WTC11 (cell line): ENCODE data around the gene ABCA3. TPM values are rescaled to one million over a fixed set of nuclear protein-coding genes. Genes with fewer than 3 reads are reported as not detected.

Source experiments
- ATAC-seq: fragments of 200-7000 bp; cut with Tn5 transposase; 2 replicates; pipeline ENCODE4 v1.10.0; 2021; ENCODE audit warnings: mild to moderate bottlenecking, moderate library complexity
- CTCF ChIA-PET: fragments of 300-600 bp; sonication (Branson Sonifier 250); formaldehyde crosslinking; loops from one replicate; lab custom pipeline; 2021; ENCODE audit warnings: antibody characterized with exemption; lab: Charles Lee
- POLR2A ChIA-PET: fragments of 350-600 bp; sonication (Branson Sonifier 250); formaldehyde crosslinking; loops from one replicate; lab custom pipeline; 2021; ENCODE audit warnings: antibody characterized with exemption; lab: Charles Lee
- DNase-seq: peaks from one replicate; pipeline ENCODE4 v3.0.0; 2021; ENCODE audit warnings: low spot score
- H3K27ac Mint-ChIP-seq: 2 replicates; pipeline ENCODE4 v1.8.0; 2021; ENCODE audit warnings: mixed read lengths
- H3K27me3 Mint-ChIP-seq: 2 replicates; pipeline ENCODE4 v1.8.0; 2021; ENCODE audit warnings: low read depth, mild to moderate bottlenecking, moderate library complexity, mixed read lengths
- H3K36me3 Mint-ChIP-seq: 2 replicates; pipeline ENCODE4 v1.8.0; 2021; ENCODE audit warnings: mixed read lengths
- H3K4me1 Mint-ChIP-seq: 2 replicates; pipeline ENCODE4 v1.8.0; 2022; ENCODE audit warnings: mixed read lengths
- H3K4me3 Mint-ChIP-seq: 2 replicates; pipeline ENCODE4 v1.8.0; 2021; ENCODE audit warnings: mild to moderate bottlenecking, moderate library complexity, mixed read lengths
- H3K9me3 Mint-ChIP-seq: 2 replicates; pipeline ENCODE4 v1.8.0; 2021; ENCODE audit warnings: mixed read lengths
- ATF1 ChIP-seq: sonication (generic); formaldehyde crosslinking; IDR thresholded peaks from 2 replicates; pipeline ENCODE4 v1.8.1; 2023; ENCODE audit warnings: mild to moderate bottlenecking, moderate library complexity, missing genetic modification reagents
- CREM ChIP-seq: sonication (generic); formaldehyde crosslinking; IDR thresholded peaks from 2 replicates; pipeline ENCODE4 v1.8.1; 2022; ENCODE audit warnings: mild to moderate bottlenecking, missing genetic modification reagents, moderate library complexity
- FOXJ3 ChIP-seq: sonication (generic); formaldehyde crosslinking; IDR thresholded peaks from 2 replicates; pipeline ENCODE4 v1.9.0; 2021; ENCODE audit warnings: missing genetic modification reagents, mild to moderate bottlenecking, borderline replicate concordance
- GRHL2 ChIP-seq: fragments of 250-450 bp; sonication (Bioruptor Pico); IDR thresholded peaks from 2 replicates; pipeline ENCODE4 v1.8.0; 2022; ENCODE audit warnings: mild to moderate bottlenecking, moderate library complexity; ENCODE audit not compliant: insufficient replicate concordance, severe bottlenecking
- JAZF1 ChIP-seq: fragments of 250-450 bp; sonication (Bioruptor Pico); IDR thresholded peaks from 2 replicates; pipeline ENCODE4 v1.9.0; 2021; ENCODE audit warnings: moderate library complexity, mild to moderate bottlenecking, inconsistent platforms
- JUN ChIP-seq: sonication (generic); formaldehyde crosslinking; IDR thresholded peaks from 2 replicates; pipeline ENCODE4 v1.8.0; 2023; ENCODE audit warnings: mild to moderate bottlenecking, missing genetic modification reagents
- KAT7 ChIP-seq: sonication (generic); formaldehyde crosslinking; IDR thresholded peaks from 2 replicates; pipeline ENCODE4 v1.8.1; 2023; ENCODE audit warnings: missing genetic modification reagents, mild to moderate bottlenecking, borderline replicate concordance
- MXD4 ChIP-seq: fragments of 250-450 bp; sonication (Bioruptor Pico); IDR thresholded peaks from 2 replicates; pipeline ENCODE4 v1.8.0; 2021; ENCODE audit warnings: mild to moderate bottlenecking, moderate library complexity, borderline replicate concordance
- NR1H2 ChIP-seq: sonication (generic); formaldehyde crosslinking; IDR thresholded peaks from 2 replicates; pipeline ENCODE4 v1.9.0; 2021; ENCODE audit warnings: mild to moderate bottlenecking, moderate library complexity, missing genetic modification reagents
- NR2C2 ChIP-seq: sonication (generic); formaldehyde crosslinking; IDR thresholded peaks from 2 replicates; pipeline ENCODE4 v1.8.0; 2022; ENCODE audit warnings: mild to moderate bottlenecking, missing genetic modification reagents
- NR3C1 ChIP-seq: sonication (generic); formaldehyde crosslinking; conservative IDR thresholded peaks from 2 replicates; pipeline ENCODE4 v1.8.1; 2023; ENCODE audit warnings: low read depth, mild to moderate bottlenecking, missing genetic modification reagents
- SP1 ChIP-seq: sonication (generic); formaldehyde crosslinking; conservative IDR thresholded peaks from 2 replicates; pipeline ENCODE4 v1.8.1; 2022; ENCODE audit warnings: missing genetic modification reagents
- TEAD1 ChIP-seq: sonication (generic); formaldehyde crosslinking; IDR thresholded peaks from 2 replicates; pipeline ENCODE4 v1.8.0; 2022; ENCODE audit warnings: mild to moderate bottlenecking, missing genetic modification reagents
- TEAD4 ChIP-seq: sonication (generic); formaldehyde crosslinking; IDR thresholded peaks from 2 replicates; pipeline ENCODE4 v1.8.0; 2022; ENCODE audit warnings: mild to moderate bottlenecking, missing genetic modification reagents
- ZNF232 ChIP-seq: sonication (generic); formaldehyde crosslinking; IDR thresholded peaks from 2 replicates; pipeline ENCODE4 v1.8.0; 2022; ENCODE audit warnings: mild to moderate bottlenecking, missing genetic modification reagents
- ZNF263 ChIP-seq: sonication (generic); formaldehyde crosslinking; IDR thresholded peaks from 2 replicates; pipeline ENCODE4 v1.8.1; 2022; ENCODE audit warnings: low read depth, mild to moderate bottlenecking, moderate library complexity, missing genetic modification reagents
- ZNF317 ChIP-seq: sonication (generic); formaldehyde crosslinking; IDR thresholded peaks from 2 replicates; pipeline ENCODE4 v1.8.1; 2023; ENCODE audit warnings: low read depth, mild to moderate bottlenecking, moderate library complexity, missing genetic modification reagents, borderline replicate concordance
- total RNA-seq: library from RNA; stranded (reverse); gene quantifications from 3 replicates; pipeline ENCODE4 v1.2.3, GENCODE V29; 2021
- TF ChIP-seq, protein P1 (sequence below): sonication (generic); formaldehyde crosslinking; IDR thresholded peaks from 2 replicates; pipeline ENCODE4 v1.8.1; 2022; ENCODE audit warnings: mild to moderate bottlenecking, moderate library complexity, missing genetic modification reagents
- TF ChIP-seq, protein P2 (sequence below): fragments of 250-450 bp; sonication (Bioruptor Pico); IDR thresholded peaks from 2 replicates; pipeline ENCODE4 v2.1.2; 2022; ENCODE audit warnings: mild to moderate bottlenecking, moderate library complexity
- TF ChIP-seq, protein P3 (sequence below): sonication (generic); formaldehyde crosslinking; IDR thresholded peaks from 2 replicates; pipeline ENCODE4 v1.8.0; 2022; ENCODE audit warnings: mild to moderate bottlenecking, missing genetic modification reagents
- TF ChIP-seq, protein P4 (sequence below): sonication (generic); formaldehyde crosslinking; IDR thresholded peaks from 2 replicates; pipeline ENCODE4 v1.8.0; 2023; ENCODE audit warnings: missing genetic modification reagents
- TF ChIP-seq, protein P5 (sequence below): sonication (generic); formaldehyde crosslinking; IDR thresholded peaks from 2 replicates; pipeline ENCODE4 v1.8.1; 2023; ENCODE audit warnings: mild to moderate bottlenecking, missing genetic modification reagents, borderline replicate concordance
- TF ChIP-seq, protein P6 (sequence below): sonication (generic); formaldehyde crosslinking; IDR thresholded peaks from 2 replicates; pipeline ENCODE4 v1.8.1; 2023; ENCODE audit warnings: mild to moderate bottlenecking, missing genetic modification reagents, moderate library complexity
- TF ChIP-seq, protein P7 (sequence below): fragments of 200-600 bp; IDR thresholded peaks from 2 replicates; pipeline ENCODE4 v1.8.0; 2022; ENCODE audit warnings: antibody characterized with exemption

Gene ABCA3
- total RNA-seq, 1 experiment from 2014 or later: 12.1 TPM

DNA sequence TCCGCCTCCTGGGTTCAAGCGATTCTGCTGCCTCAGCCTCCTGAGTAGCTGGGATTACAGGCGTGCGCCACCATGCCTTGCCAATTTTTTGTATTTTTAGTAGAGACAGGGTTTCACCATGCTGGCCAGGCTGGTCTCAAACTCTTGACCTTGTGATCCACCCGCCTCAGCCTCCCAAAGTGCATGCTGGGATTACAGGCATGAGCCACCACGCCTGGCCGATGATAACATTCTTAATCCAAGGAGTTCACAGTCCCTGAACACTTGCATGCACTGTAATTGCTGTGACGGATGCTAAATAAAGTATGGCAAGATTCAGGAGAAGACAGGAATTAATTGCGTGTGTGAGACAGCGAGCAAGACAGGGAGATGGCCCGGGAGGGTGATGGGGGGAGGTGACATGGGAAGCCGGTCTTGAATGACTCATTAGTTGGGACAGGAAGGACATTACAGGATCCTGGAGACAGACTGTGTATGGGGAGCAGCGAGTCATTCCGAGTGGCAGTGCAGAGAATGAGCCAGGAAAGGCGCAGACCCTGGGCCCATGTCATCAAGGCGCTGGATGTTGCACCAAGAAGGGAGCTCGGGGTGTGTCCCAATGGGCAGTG, 6.7 kb downstream of the ABCA3 start:
- no peaks in the 10 kb centered on the region for H3K4me1 Mint-ChIP-seq
- H3K4me3 Mint-ChIP-seq: no peak overlapping the region
- no peaks in the 10 kb centered on the region for H3K36me3 Mint-ChIP-seq
- no peak overlapping the region for H3K27ac Mint-ChIP-seq
- H3K27me3 Mint-ChIP-seq: peaks cover 20% of the 10 kb centered on the region
- no peak for ATAC-seq
- DNase-seq: no peak
- TF ChIP-seq TEAD4 (CRISPR knock-in tag): no peak
- TF ChIP-seq GRHL2 (CRISPR knock-in tag): no peak
- TF ChIP-seq ZNF263 (CRISPR knock-in tag): no peak
- TF ChIP-seq FOXJ3 (CRISPR knock-in tag): no peak
- TF ChIP-seq SP1 (CRISPR knock-in tag): no peak
- no peak for TF ChIP-seq TEAD1
- TF ChIP-seq, protein P1, sequence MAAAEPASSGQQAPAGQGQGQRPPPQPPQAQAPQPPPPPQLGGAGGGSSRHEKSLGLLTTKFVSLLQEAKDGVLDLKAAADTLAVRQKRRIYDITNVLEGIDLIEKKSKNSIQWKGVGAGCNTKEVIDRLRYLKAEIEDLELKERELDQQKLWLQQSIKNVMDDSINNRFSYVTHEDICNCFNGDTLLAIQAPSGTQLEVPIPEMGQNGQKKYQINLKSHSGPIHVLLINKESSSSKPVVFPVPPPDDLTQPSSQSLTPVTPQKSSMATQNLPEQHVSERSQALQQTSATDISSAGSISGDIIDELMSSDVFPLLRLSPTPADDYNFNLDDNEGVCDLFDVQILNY (CRISPR knock-in tag): no peak
- no peak for TF ChIP-seq KAT7
- TF ChIP-seq ATF1 (CRISPR knock-in tag): no peak
- TF ChIP-seq CREM (CRISPR knock-in tag): no peak
- TF ChIP-seq NR1H2: no peak
- no peak for TF ChIP-seq NR2C2 (CRISPR knock-in tag)
- TF ChIP-seq JUN (CRISPR knock-in tag): no peak
- no peaks in the 10 kb centered on the region for H3K9me3 Mint-ChIP-seq
- ChIA-PET POLR2A (no interaction called here), CTCF (interaction anchor here (0.7 kb wide), 1 partner anchor 128 kb away, joined by 3 read pairs; no protein-coding TSS in a partner anchor)

DNA sequence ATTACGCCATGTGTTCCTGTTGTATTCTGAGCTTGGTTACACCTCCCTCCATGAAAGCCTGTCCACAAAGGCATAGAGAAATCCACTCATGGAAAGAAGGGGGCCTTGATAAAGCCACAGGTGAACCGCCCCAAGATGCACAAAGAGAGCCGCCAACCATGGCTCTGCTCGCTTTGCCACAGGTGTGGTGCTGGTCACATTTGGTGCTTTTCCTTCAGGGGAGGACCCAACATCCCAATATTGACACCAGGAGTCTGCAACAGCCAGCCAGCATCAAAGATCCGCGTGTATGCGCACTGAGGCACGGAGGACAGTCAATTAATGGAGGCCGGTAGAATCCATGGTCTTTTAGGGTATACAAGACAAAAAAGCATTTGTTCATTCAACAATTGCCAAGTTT, 7.3 kb downstream of the ABCA3 start:
- Mint-ChIP-seq H3K4me3 (no peak overlapping the region), H3K27me3 (peaks cover 13% of the 10 kb centered on the region), H3K9me3 (no peaks in the 10 kb centered on the region), H3K27ac (no peak overlapping the region), H3K4me1 (no peaks in the 10 kb centered on the region), H3K36me3 (no peaks in the 10 kb centered on the region)
- ATAC-seq (no peak), DNase-seq (no peak)
- ChIA-PET POLR2A (no interaction called here), CTCF (no interaction called here)
- TF ChIP-seq MXD4 (CRISPR knock-in tag) (no peak), ZNF232 (CRISPR knock-in tag) (no peak), JAZF1 (CRISPR knock-in tag) (no peak), TEAD1 (no peak), FOXJ3 (CRISPR knock-in tag) (no peak), ZNF263 (CRISPR knock-in tag) (no peak), NR3C1 (CRISPR knock-in tag) (no peak), GRHL2 (CRISPR knock-in tag) (no peak), ZNF317 (CRISPR knock-in tag) (no peak)
- TF ChIP-seq, protein P2, sequence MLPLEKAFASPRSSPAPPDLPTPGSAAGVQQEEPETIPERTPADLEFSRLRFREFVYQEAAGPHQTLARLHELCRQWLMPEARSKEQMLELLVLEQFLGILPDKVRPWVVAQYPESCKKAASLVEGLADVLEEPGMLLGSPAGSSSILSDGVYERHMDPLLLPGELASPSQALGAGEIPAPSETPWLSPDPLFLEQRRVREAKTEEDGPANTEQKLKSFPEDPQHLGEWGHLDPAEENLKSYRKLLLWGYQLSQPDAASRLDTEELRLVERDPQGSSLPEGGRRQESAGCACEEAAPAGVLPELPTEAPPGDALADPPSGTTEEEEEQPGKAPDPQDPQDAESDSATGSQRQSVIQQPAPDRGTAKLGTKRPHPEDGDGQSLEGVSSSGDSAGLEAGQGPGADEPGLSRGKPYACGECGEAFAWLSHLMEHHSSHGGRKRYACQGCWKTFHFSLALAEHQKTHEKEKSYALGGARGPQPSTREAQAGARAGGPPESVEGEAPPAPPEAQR (CRISPR knock-in tag): no peak
- TF ChIP-seq, protein P3, sequence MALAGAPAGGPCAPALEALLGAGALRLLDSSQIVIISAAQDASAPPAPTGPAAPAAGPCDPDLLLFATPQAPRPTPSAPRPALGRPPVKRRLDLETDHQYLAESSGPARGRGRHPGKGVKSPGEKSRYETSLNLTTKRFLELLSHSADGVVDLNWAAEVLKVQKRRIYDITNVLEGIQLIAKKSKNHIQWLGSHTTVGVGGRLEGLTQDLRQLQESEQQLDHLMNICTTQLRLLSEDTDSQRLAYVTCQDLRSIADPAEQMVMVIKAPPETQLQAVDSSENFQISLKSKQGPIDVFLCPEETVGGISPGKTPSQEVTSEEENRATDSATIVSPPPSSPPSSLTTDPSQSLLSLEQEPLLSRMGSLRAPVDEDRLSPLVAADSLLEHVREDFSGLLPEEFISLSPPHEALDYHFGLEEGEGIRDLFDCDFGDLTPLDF (CRISPR knock-in tag): no peak
- TF ChIP-seq, protein P1 (CRISPR knock-in tag): no peak
- TF ChIP-seq, protein P4, sequence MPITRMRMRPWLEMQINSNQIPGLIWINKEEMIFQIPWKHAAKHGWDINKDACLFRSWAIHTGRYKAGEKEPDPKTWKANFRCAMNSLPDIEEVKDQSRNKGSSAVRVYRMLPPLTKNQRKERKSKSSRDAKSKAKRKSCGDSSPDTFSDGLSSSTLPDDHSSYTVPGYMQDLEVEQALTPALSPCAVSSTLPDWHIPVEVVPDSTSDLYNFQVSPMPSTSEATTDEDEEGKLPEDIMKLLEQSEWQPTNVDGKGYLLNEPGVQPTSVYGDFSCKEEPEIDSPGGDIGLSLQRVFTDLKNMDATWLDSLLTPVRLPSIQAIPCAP (CRISPR knock-in tag): no peak
- TF ChIP-seq, protein P5, sequence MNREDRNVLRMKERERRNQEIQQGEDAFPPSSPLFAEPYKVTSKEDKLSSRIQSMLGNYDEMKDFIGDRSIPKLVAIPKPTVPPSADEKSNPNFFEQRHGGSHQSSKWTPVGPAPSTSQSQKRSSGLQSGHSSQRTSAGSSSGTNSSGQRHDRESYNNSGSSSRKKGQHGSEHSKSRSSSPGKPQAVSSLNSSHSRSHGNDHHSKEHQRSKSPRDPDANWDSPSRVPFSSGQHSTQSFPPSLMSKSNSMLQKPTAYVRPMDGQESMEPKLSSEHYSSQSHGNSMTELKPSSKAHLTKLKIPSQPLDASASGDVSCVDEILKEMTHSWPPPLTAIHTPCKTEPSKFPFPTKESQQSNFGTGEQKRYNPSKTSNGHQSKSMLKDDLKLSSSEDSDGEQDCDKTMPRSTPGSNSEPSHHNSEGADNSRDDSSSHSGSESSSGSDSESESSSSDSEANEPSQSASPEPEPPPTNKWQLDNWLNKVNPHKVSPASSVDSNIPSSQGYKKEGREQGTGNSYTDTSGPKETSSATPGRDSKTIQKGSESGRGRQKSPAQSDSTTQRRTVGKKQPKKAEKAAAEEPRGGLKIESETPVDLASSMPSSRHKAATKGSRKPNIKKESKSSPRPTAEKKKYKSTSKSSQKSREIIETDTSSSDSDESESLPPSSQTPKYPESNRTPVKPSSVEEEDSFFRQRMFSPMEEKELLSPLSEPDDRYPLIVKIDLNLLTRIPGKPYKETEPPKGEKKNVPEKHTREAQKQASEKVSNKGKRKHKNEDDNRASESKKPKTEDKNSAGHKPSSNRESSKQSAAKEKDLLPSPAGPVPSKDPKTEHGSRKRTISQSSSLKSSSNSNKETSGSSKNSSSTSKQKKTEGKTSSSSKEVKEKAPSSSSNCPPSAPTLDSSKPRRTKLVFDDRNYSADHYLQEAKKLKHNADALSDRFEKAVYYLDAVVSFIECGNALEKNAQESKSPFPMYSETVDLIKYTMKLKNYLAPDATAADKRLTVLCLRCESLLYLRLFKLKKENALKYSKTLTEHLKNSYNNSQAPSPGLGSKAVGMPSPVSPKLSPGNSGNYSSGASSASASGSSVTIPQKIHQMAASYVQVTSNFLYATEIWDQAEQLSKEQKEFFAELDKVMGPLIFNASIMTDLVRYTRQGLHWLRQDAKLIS: no peak
- TF ChIP-seq, protein P6, sequence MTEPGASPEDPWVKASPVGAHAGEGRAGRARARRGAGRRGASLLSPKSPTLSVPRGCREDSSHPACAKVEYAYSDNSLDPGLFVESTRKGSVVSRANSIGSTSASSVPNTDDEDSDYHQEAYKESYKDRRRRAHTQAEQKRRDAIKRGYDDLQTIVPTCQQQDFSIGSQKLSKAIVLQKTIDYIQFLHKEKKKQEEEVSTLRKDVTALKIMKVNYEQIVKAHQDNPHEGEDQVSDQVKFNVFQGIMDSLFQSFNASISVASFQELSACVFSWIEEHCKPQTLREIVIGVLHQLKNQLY: no peak
- TF ChIP-seq, protein P7, sequence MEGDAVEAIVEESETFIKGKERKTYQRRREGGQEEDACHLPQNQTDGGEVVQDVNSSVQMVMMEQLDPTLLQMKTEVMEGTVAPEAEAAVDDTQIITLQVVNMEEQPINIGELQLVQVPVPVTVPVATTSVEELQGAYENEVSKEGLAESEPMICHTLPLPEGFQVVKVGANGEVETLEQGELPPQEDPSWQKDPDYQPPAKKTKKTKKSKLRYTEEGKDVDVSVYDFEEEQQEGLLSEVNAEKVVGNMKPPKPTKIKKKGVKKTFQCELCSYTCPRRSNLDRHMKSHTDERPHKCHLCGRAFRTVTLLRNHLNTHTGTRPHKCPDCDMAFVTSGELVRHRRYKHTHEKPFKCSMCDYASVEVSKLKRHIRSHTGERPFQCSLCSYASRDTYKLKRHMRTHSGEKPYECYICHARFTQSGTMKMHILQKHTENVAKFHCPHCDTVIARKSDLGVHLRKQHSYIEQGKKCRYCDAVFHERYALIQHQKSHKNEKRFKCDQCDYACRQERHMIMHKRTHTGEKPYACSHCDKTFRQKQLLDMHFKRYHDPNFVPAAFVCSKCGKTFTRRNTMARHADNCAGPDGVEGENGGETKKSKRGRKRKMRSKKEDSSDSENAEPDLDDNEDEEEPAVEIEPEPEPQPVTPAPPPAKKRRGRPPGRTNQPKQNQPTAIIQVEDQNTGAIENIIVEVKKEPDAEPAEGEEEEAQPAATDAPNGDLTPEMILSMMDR: no peak
